HepG2 (cell line): Measurements from ENCODE around the gene CES3. TPM values are rescaled to one million over a fixed set of nuclear protein-coding genes. Genes with fewer than 3 reads are reported as not detected.
A peak's percentile ranks its signal among the peaks of the same experiment; 100 is the strongest.

Source experiments
- AGO2 ChIP-seq: fragments of 200-400 bp; formaldehyde crosslinking; optimal IDR thresholded peaks from 2 replicates; pipeline ENCODE3; 2017; ENCODE audit warnings: mild to moderate bottlenecking, low read depth, low read length, moderate library complexity
- ARID5B ChIP-seq: IDR thresholded peaks from 2 replicates; pipeline ENCODE4 v1.4.0; 2020; ENCODE audit warnings: mild to moderate bottlenecking, missing genetic modification reagents
- ARNT2 ChIP-seq: sonication (generic); formaldehyde crosslinking; IDR thresholded peaks from 2 replicates; pipeline ENCODE4 v1.8.0; 2022; ENCODE audit warnings: mild to moderate bottlenecking, low read depth, missing genetic modification reagents, moderate library complexity
- DNMT1 ChIP-seq: sonication (generic); formaldehyde crosslinking; IDR thresholded peaks from 2 replicates; pipeline ENCODE4 v1.5.1; 2020; ENCODE audit warnings: mild to moderate bottlenecking, missing genetic modification reagents
- GLMP ChIP-seq: sonication (generic); formaldehyde crosslinking; IDR thresholded peaks from 2 replicates; pipeline ENCODE4 v1.9.0; 2021; ENCODE audit warnings: missing genetic modification reagents, mild to moderate bottlenecking, borderline replicate concordance
- HCFC1 ChIP-seq: fragments of 150-350 bp; IDR thresholded peaks from 2 replicates; pipeline ENCODE4 v1.6.1; 2014; ENCODE audit warnings: low read depth, low read length
- KLF12 ChIP-seq: sonication (generic); formaldehyde crosslinking; IDR thresholded peaks from 2 replicates; pipeline ENCODE4 v1.4.0; 2020; ENCODE audit warnings: missing genetic modification reagents, borderline replicate concordance
- MIER3 ChIP-seq: IDR thresholded peaks from 2 replicates; pipeline ENCODE4 v1.6.1; 2016; ENCODE audit warnings: missing compliant biosample characterization, borderline replicate concordance
- NFIB ChIP-seq: sonication (generic); formaldehyde crosslinking; IDR thresholded peaks from 2 replicates; pipeline ENCODE4 v1.9.0; 2021; ENCODE audit warnings: missing genetic modification reagents, mild to moderate bottlenecking, borderline replicate concordance
- NFIC ChIP-seq: IDR thresholded peaks from 2 replicates; pipeline ENCODE4 v1.6.1; 2012; ENCODE audit warnings: mild to moderate bottlenecking, low read length, inconsistent platforms
- PAXIP1 ChIP-seq: sonication (generic); formaldehyde crosslinking; conservative IDR thresholded peaks from 2 replicates; pipeline ENCODE4 v1.4.0; 2020; ENCODE audit warnings: mild to moderate bottlenecking, missing genetic modification reagents, moderate library complexity
- POLR2AphosphoS5 ChIP-seq: IDR thresholded peaks from 2 replicates; pipeline ENCODE4 v1.6.1; 2012; ENCODE audit warnings: low read depth, low read length
- RFXANK ChIP-seq: IDR thresholded peaks from 2 replicates; pipeline ENCODE4 v1.6.1; 2016
- SIX4 ChIP-seq: sonication (generic); formaldehyde crosslinking; IDR thresholded peaks from 2 replicates; pipeline ENCODE4 v1.4.0; 2020; ENCODE audit warnings: missing genetic modification reagents
- ZBTB21 ChIP-seq: sonication (generic); formaldehyde crosslinking; IDR thresholded peaks from 2 replicates; pipeline ENCODE4 v1.4.0; 2020; ENCODE audit warnings: missing genetic modification reagents
- ZBTB8A ChIP-seq: sonication (generic); formaldehyde crosslinking; IDR thresholded peaks from 2 replicates; pipeline ENCODE4 v1.4.0; 2020; ENCODE audit warnings: mild to moderate bottlenecking, low read depth, missing genetic modification reagents, borderline replicate concordance
- ZFP90 ChIP-seq: sonication (generic); formaldehyde crosslinking; IDR thresholded peaks from 2 replicates; pipeline ENCODE4 v1.8.0; 2022; ENCODE audit warnings: missing genetic modification reagents, mild to moderate bottlenecking, inconsistent platforms, borderline replicate concordance
- ZNF101 ChIP-seq: sonication (generic); formaldehyde crosslinking; IDR thresholded peaks from 2 replicates; pipeline ENCODE4 v1.4.0; 2020; ENCODE audit warnings: mild to moderate bottlenecking, low read depth, missing genetic modification reagents, borderline replicate concordance
- ZNF350 ChIP-seq: sonication (generic); formaldehyde crosslinking; IDR thresholded peaks from 2 replicates; pipeline ENCODE4 v1.4.0; 2020; ENCODE audit warnings: mild to moderate bottlenecking, low read depth, missing genetic modification reagents, borderline replicate concordance
- ZNF576 ChIP-seq: sonication (generic); formaldehyde crosslinking; IDR thresholded peaks from 2 replicates; pipeline ENCODE4 v1.4.0; 2020; ENCODE audit warnings: mild to moderate bottlenecking, missing genetic modification reagents
- ZNF780A ChIP-seq: sonication (generic); formaldehyde crosslinking; IDR thresholded peaks from 2 replicates; pipeline ENCODE4 v1.8.0; 2022; ENCODE audit warnings: mild to moderate bottlenecking, missing genetic modification reagents, moderate library complexity
- ZNF788 ChIP-seq: sonication (generic); formaldehyde crosslinking; IDR thresholded peaks from 2 replicates; pipeline ENCODE4 v1.5.0; 2020; ENCODE audit warnings: mild to moderate bottlenecking, missing genetic modification reagents, borderline replicate concordance
- polyA plus RNA-seq, 8 experiments: library from polyadenylated mRNA; depleted of rRNA in 3 of 8; stranded (reverse) in 7 of 8; unstranded in 1 of 8; fragments of >200 nt; fragmentation: Illumina TruSeq in 4 of 8; extraction: Trizol in 4 of 8; gene quantifications; 2 replicates each; pipeline versions ENCODE4 v1.2.1 to v1.2.3, GENCODE V29; 2011 to 2016; ENCODE audit warnings: low read depth in 4 of 8, missing spikeins in 1 of 8, mixed read lengths in 1 of 8; ENCODE audit not compliant: insufficient read depth in 1 of 8
- total RNA-seq, 5 experiments: library from RNA; depleted of rRNA; stranded (reverse); fragments of >200 nt; fragmentation: Illumina TruSeq; extraction: Trizol; gene quantifications; 2 replicates each; pipeline ENCODE4 v1.2.3, GENCODE V29; 2016; ENCODE audit warnings: low read depth in 1 of 5

Gene CES3
- total and polyA plus RNA-seq, 2 of the 13 experiments (the other 11 are each of a cell fraction or from before 2014, with no cell fraction given): 6.6 to 17.4 TPM

GRCh38 chr16:66937725-66938337 is 23.2 kb upstream of the CES3 start (continued):
- TF ChIP-seq DNMT1 (0 out of 2 replicates have a peak, but pooled peaks have one; percentile 16), PAXIP1 (CRISPR knock-in tag) (peak; percentile 70), NFIC (no peak), ARID5B (CRISPR knock-in tag) (peak; percentile 13; the same call in 1 of the 2 replicates), ZNF788 (CRISPR knock-in tag) (0 out of 2 replicates have a peak, but pooled peaks have one; percentile 25), MIER3 (CRISPR knock-in tag) (peak; percentile 28; the same call in 1 of the 2 replicates), HCFC1 (no peak), SIX4 (CRISPR knock-in tag) (no peak), ZNF576 (CRISPR knock-in tag) (no peak), ZNF350 (CRISPR knock-in tag) (peak; percentile 44; the same call in 1 of the 2 replicates), ZNF780A (CRISPR knock-in tag) (no peak), POLR2AphosphoS5 (no peak), GLMP (no peak), ARNT2 (CRISPR knock-in tag) (peak; percentile 43; the same call in 1 of the 2 replicates), NFIB (CRISPR knock-in tag) (no peak), ZFP90 (CRISPR knock-in tag) (no peak), KLF12 (no peak), AGO2 (peak; percentile 46), ZBTB8A (CRISPR knock-in tag) (no peak), RFXANK (no peak), ZBTB21 (CRISPR knock-in tag) (no peak), ZNF101 (CRISPR knock-in tag) (no peak)
